Activated CD4-positive, alpha-beta T cell treated with anti-CD3 and anti-CD28 coated beads, Interleukin-2, Interleukin-6, amounts not matched to agents 100 ng/mL and 50 ng/mL, durations not matched to agents 16 hours and 8 hours (primary cell): ENCODE measurements around the gene PDPK1.

Source experiments
- DNase-seq: peaks from one replicate; pipeline ENCODE4 v3.0.0-alpha.2; 2020

PDPK1 gene

GRCh38 chr16:2537451-2538379 is at the start of gene PDPK1:
Gene PDPK1, plus strand, starts transcription at chr16:2538021. Its CDS starts 92 bp downstream, at chr16:2538113.
- peak; percentile 97 for DNase-seq

- DNase-seq: no peak
Measured at GRCh38 chr16:2489581-2489980, 48.2 kb upstream of the PDPK1 start.

- DNase-seq: no peak
Measured at GRCh38 chr16:2490190-2491105, 47.4 kb upstream of the PDPK1 start.

- DNase-seq: no peak
Measured at GRCh38 chr16:2492292-2492691, 45.5 kb upstream of the PDPK1 start.

- no peak for DNase-seq
Measured at GRCh38 chr16:2493605-2494004, 44.2 kb upstream of the PDPK1 start.

GRCh38 chr16:2494616-2495015 is 43.2 kb upstream of the PDPK1 start:
- no peak for DNase-seq

GRCh38 chr16:2495041-2495440 is 42.8 kb upstream of the PDPK1 start:
- no peak for DNase-seq

- no peak for DNase-seq
Measured at GRCh38 chr16:2496223-2497115, 41.4 kb upstream of the PDPK1 start.

- no peak for DNase-seq
Measured at GRCh38 chr16:2497116-2497630, 40.6 kb upstream of the PDPK1 start.

- DNase-seq: no peak
Measured at GRCh38 chr16:2497695-2498484, 39.9 kb upstream of the PDPK1 start.

GRCh38 chr16:2498531-2499253 is 39.1 kb upstream of the PDPK1 start:
- no peak for DNase-seq

- no peak for DNase-seq
Measured at GRCh38 chr16:2499454-2499853, 38.4 kb upstream of the PDPK1 start.

- no peak for DNase-seq
Measured at GRCh38 chr16:2499890-2500429, 37.9 kb upstream of the PDPK1 start.

GRCh38 chr16:2500430-2500917 is 37.3 kb upstream of the PDPK1 start:
- no peak for DNase-seq

GRCh38 chr16:2500918-2501750 is 36.7 kb upstream of the PDPK1 start:
- peak; percentile 85 for DNase-seq

GRCh38 chr16:2501946-2502895 is 35.6 kb upstream of the PDPK1 start:
- no peak for DNase-seq

- DNase-seq: no peak
Measured at GRCh38 chr16:2505695-2506094, 32.1 kb upstream of the PDPK1 start.

- DNase-seq: no peak
Measured at GRCh38 chr16:2507052-2507659, 30.7 kb upstream of the PDPK1 start.
